ENCODE results near the gene COX15.
"Not testable (repeated sequence)": the region's sequence is repeated elsewhere in the genome, so short reads cannot be mapped to it uniquely, and the experiment has no call there.

Gene COX15

GRCh38 chr10:99740260-99740659 is 8.3 kb upstream of the COX15 start:
- no peak for DNase-seq

DNA sequence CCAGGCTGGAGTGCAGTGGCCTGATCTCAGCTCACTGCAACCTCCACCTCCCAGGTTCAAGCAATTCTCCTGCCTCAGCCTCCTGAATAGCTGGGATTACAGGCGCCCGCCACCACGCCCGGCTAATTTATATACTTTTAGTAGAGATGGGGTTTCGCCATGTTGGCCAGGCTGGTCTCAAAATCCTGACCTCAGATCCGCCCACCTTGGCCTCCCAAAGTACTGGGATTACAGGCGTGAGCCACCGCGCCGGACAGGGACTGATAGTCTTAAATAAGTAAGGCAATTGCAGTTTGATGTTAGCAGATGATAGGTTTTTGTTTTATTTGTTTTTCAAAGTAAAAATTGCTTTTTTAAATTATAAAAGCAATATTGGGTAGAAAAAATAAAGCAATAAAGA is 2.2 kb upstream of the COX15 start:
- DNase-seq, result not testable (repeated sequence)

DNA sequence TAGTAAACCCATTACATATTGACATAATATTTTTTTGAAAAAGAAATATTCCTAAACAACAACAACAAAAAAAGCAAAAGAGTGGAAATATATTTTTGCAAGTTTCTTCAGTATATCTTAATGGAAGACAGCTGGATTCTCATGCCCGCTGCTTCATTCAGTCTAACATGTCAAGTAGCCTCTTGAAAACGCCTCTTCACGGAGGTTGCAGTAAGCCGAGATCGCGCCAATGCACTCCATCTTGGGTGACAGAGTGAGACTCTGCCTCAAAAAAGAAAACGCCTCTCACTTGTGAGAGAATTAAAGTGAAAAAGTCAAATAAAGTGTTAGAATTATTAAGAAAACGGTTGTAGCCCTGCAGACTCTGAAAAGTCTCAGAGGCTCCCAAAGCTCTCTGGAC is 1.4 kb upstream of the COX15 start:
- no peak for DNase-seq

DNA sequence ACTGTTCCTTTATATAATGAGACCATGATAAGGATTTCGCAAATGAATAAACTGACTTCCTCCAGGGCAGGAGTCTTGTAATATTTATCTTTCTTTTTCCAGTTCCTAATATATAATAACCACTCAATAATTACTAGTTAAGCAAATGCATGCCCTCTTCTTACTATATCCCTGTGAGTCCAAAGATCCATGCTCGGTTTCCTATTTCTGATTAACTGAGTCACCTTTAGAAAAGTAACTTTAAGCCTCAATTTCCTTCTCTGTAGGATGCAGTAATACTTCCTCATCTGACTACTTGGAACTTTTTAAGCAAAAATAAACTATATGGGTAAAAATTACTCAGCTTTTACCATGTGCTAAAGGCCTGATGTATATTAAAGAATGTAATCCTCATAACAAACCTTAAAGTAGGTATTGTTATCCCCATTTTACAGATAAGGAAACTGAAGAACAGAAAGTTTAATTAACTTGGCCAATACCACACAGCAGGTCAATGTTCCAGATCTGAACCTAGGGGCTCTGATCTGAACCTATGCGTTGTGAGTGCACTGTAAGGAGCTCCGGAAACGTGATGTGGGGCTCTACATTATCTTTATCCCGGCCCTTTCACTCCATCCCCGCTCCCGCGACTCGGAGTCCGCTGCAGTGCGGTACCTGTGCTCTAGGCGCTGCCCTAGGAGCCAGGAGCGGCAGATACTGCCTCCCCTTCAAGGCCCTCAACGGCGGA is 458 bp downstream of the COX15 start:
- no peak for DNase-seq

GRCh38 chr10:99730026-99730425 is 1.9 kb downstream of the COX15 start:
- no peak for DNase-seq

DNA sequence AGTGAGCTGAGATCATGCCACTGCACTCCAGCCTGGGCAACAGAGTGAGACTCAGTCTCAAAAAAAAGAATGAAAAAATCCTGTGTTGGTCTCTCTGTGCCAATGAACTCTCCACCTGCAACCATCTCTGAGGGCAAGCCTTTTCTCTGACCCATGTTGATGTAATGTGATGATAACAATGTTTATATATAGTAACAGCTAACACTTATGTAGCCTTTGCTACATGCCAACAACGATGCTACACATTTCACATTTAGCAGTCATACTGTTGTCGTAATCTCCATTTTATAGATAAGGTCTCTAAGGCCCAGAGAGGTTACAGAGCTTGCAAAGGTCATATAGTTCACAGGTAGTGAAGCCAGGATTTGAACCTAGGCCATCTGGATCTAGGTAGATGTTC is 11.5 kb downstream of the COX15 start:
- no peak for DNase-seq

- no peak for DNase-seq
Observed at GRCh38 chr10:99714446-99714845, 17.5 kb downstream of the COX15 start.

DNA sequence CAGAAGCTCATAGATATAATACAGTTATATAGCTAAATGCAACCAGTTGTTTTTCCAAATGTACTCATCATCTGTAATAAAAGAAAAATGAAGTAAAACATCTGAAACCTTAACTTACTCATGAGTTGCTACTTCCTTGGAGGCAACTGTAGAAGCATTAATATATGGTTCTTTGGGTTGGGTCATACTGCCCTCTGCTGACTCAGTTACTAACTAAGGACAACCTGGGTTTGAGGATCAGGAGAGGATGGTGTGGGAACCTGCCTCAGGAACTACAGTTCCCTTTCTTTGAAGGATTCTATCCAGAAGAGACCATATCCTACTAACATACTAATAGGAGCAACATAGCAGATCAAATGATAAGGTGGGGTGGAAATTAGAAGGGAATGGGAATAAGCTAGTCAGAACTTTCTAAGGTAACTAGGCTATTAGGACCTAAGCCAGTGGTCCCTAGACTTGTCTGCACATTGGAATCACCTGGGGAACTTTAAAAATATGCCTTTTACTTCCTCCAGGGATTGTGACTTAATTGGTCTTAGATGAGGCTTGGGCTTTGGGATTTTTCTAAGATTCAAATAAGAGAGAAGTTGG is 20.7 kb downstream of the COX15 start:
- DNase-seq, result peak; percentile 27

GRCh38 chr10:99709480-99710229 is 22.3 kb downstream of the COX15 start:
- peak; percentile 15 for DNase-seq

GRCh38 chr10:99708428-99709012 is 23.4 kb downstream of the COX15 start:
- DNase-seq, result no peak

- DNase-seq, result no peak
Observed at GRCh38 chr10:99700649-99701048, 31.3 kb downstream of the COX15 start.

- no peak for DNase-seq
Observed at GRCh38 chr10:99698504-99699080, 33.3 kb downstream of the COX15 start.

- no peak for DNase-seq
Observed at GRCh38 chr10:99695761-99696160, 36.2 kb downstream of the COX15 start.

DNA sequence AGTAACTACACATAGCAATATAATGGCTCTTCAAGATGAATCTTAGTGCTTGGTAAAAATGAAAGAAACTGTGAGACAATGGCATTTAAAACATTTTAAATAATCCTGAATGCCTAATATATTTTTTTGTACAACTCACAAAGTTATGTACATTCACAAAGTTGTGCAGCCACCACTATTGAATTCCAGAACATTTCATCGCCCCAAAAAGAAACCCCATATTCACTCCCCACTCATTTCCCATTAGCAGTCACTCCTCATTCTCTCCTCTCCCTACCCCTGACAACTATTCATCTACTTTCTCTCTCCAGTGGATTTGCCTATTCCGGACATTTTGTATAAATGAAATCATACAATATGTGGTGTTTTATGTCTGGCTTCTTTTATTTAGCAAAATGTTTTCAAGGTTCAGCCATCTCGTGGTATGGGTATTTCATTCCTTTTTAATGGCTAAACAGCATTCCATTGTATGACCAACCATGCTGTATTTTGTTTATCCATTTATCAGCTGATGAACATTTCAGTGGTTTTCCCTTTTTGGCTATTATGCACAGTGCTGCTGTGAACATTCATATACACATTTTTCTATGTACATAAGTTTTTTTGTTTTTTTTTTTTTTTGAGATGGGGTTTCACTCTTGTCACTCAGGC is 37.9 kb downstream of the COX15 start:
- no peak for DNase-seq

GRCh38 chr10:99689461-99689860 is 42.5 kb downstream of the COX15 start:
- DNase-seq, result no peak

DNA sequence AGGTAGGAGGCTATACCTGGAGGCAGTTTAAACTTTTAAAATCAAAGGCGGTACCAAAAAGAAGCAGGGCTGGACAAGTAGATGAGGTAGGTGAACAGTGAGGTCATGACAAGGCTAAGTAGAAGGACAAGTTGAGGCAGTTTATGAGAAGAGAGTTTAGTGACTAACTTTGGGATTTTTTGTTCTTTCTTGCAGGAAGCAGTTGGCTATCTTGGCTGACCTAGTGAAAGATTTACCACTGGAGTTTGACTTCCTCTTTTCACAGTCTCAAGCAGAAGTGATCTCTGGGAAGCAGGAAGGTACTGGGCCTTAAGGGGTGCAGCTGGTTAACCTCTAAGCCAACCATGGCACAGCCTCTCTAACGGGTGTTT is 46.3 kb downstream of the COX15 start:
- no peak for DNase-seq

- DNase-seq, result no peak
Observed at GRCh38 chr10:99682752-99683151, 49.2 kb downstream of the COX15 start.

Measured in activated CD4-positive, alpha-beta T cell treated with anti-CD3 and anti-CD28 coated beads for 48 hours (primary cell).